Erythroblast (primary cell): Measurements from ENCODE around the gene PGC.

Experiments used
- GATA1 ChIP-seq: IDR thresholded peaks from 2 replicates; pipeline ENCODE4 v1.6.1; 2011; ENCODE audit warnings: low read depth, mild to moderate bottlenecking, control low read depth, low read length, moderate library complexity
- POLR2A ChIP-seq: IDR thresholded peaks from 2 replicates; pipeline ENCODE4 v1.6.1; 2011; ENCODE audit warnings: mild to moderate bottlenecking, low read length

- TF ChIP-seq POLR2A (no peak), GATA1 (no peak)
Measured at GRCh38 chr6:41740366-41741162, 6.6 kb downstream of the PGC start.
